SK-N-SH (cell line): ENCODE measurements around the gene BNIP3.

Experiments used
- CHD2 ChIP-seq: fragments of 150-350 bp; IDR thresholded peaks from 2 replicates; pipeline ENCODE4 v1.6.1; 2018; ENCODE audit warnings: low read length; ENCODE audit not compliant: partially characterized antibody
- CTCF ChIP-seq: fragments of 200-600 bp; sonication (generic); IDR thresholded peaks from 2 replicates; pipeline ENCODE4 v1.6.1; 2017; ENCODE audit warnings: antibody characterized with exemption, mild to moderate bottlenecking, moderate library complexity
- IRF3 ChIP-seq: fragments of 150-350 bp; IDR thresholded peaks from 2 replicates; pipeline ENCODE4 v1.6.1; 2016; ENCODE audit warnings: mild to moderate bottlenecking, low read depth, low read length
- MAX ChIP-seq: IDR thresholded peaks from 2 replicates; pipeline ENCODE4 v1.4.0; 2012; ENCODE audit warnings: low read depth
- MEF2A ChIP-seq: IDR thresholded peaks from 2 replicates; pipeline ENCODE4 v1.4.0; 2012; ENCODE audit warnings: low read depth, borderline replicate concordance
- RFX5 ChIP-seq: IDR thresholded peaks from 2 replicates; pipeline ENCODE4 v1.6.1; 2012; ENCODE audit warnings: mild to moderate bottlenecking, improper control_type of control experiment, low read length
- TAF1 ChIP-seq: IDR thresholded peaks from 2 replicates; pipeline ENCODE4 v1.6.1; 2012; ENCODE audit warnings: low read depth, mild to moderate bottlenecking, low read length, moderate library complexity, borderline replicate concordance
- ZBTB33 ChIP-seq: IDR thresholded peaks from 2 replicates; pipeline ENCODE4 v1.4.0; 2012; ENCODE audit warnings: low read depth, borderline replicate concordance

GRCh38 chr10:132010483-132010882 is 28.8 kb upstream of the BNIP3 start:
- no peak for TF ChIP-seq CHD2
- TF ChIP-seq TAF1, result no peak
- no peak for TF ChIP-seq CTCF
- no peak for TF ChIP-seq ZBTB33
- no peak for TF ChIP-seq MEF2A
- TF ChIP-seq RFX5, result no peak
- TF ChIP-seq IRF3, result no peak
- TF ChIP-seq MAX, result no peak
